ENCODE data around the gene GABRA5.

- TF ChIP-seq CTCF (conservative IDR thresholded peaks at IDR 0.05; ENCODE audit: low read length) (peak; percentile 93), EZH2phosphoT487 (IDR thresholded peaks at IDR 0.05; ENCODE audit: borderline replicate concordance, low read depth, low read length) (no peak)
Measured at GRCh38 chr15:26889298-26889898, 22.5 kb downstream of the GABRA5 start.

All from OCI-LY7 (cell line).